H1 (cell line): ENCODE measurements around the gene LGALS8. TPM values are rescaled to one million over a fixed set of nuclear protein-coding genes. Genes with fewer than 3 reads are reported as not detected.
"Not testable (repeated sequence)": the region's sequence is repeated elsewhere in the genome, so short reads cannot be mapped to it uniquely, and the experiment has no call there.

Experiments
- CTCF ChIA-PET: fragments of 300-600 bp; sonication (Branson Sonifier 250); formaldehyde crosslinking; loops from one replicate; lab custom pipeline; 2021; ENCODE audit not compliant: partially characterized antibody; lab: Charles Lee
- POLR2A ChIA-PET: fragments of 300-600 bp; sonication (Branson Sonifier 250); formaldehyde crosslinking; loops from one replicate; lab custom pipeline; 2021; ENCODE audit warnings: inconsistent platforms; ENCODE audit not compliant: partially characterized antibody; lab: Charles Lee
- DNase-seq, 2 experiments: peaks; one replicate each; pipeline versions ENCODE4 v3.0.0 to v3.0.0-alpha.2; 2010 to 2022; ENCODE audit warnings: low spot score in 2 of 2, low read depth in 1 of 2, mixed read lengths in 1 of 2
- FAIRE-seq: peaks from 2 replicates; lab custom pipeline; 2011; peaks lifted over from hg19 to GRCh38; lab: Jason Lieb, UNC
- H2AFZ ChIP-seq: 2 replicates; pipeline ENCODE4 v1.8.1; 2012; ENCODE audit warnings: low read length, inconsistent platforms
- H2AK5ac ChIP-seq: 2 replicates; pipeline ENCODE4 v1.6.1; 2013; ENCODE audit warnings: low read depth, low read length
- H2BK120ac ChIP-seq: replicated peaks from 2 replicates; pipeline ENCODE3; 2013; ENCODE audit warnings: low read depth, low read length, inconsistent platforms
- H2BK12ac ChIP-seq: 2 replicates; pipeline ENCODE4 v1.6.1; 2013; ENCODE audit warnings: low read depth, low read length
- H2BK15ac ChIP-seq: 2 replicates; pipeline ENCODE4 v1.6.1; 2013; ENCODE audit warnings: low read length
- H2BK20ac ChIP-seq: 2 replicates; pipeline ENCODE4 v1.6.1; 2013; ENCODE audit warnings: low read length
- H2BK5ac ChIP-seq: 2 replicates; pipeline ENCODE4 v1.6.1; 2013; ENCODE audit warnings: low read depth, low read length
- H3K14ac ChIP-seq: 2 replicates; pipeline ENCODE4 v1.6.1; 2013; ENCODE audit warnings: inconsistent platforms; ENCODE audit not compliant: insufficient read length
- H3K18ac ChIP-seq: 2 replicates; pipeline ENCODE4 v1.6.1; 2013; ENCODE audit warnings: low read length; ENCODE audit errors: extremely low read depth
- H3K23ac ChIP-seq: 2 replicates; pipeline ENCODE4 v1.6.1; 2013; ENCODE audit warnings: inconsistent platforms; ENCODE audit not compliant: insufficient read length
- H3K23me2 ChIP-seq: 2 replicates; pipeline ENCODE4 v1.6.1; 2013; ENCODE audit warnings: low read depth, low read length
- H3K27ac ChIP-seq: 2 replicates; pipeline ENCODE4 v1.6.1; 2011; ENCODE audit warnings: low read depth, low read length, inconsistent platforms
- H3K27me3 ChIP-seq, 4 experiments: replicated peaks in 1 of 4; 1 replicate in 1 of 4; 2 replicates in 3 of 4; pipeline versions ENCODE4 v1.6.1 to v1.8.1; 2011 to 2013; ENCODE audit warnings: low read length in 3 of 4, mild to moderate bottlenecking in 3 of 4, inconsistent platforms in 2 of 4, mixed read lengths in 2 of 4, moderate library complexity in 1 of 4; ENCODE audit not compliant: control insufficient read depth in 3 of 4, insufficient read depth in 3 of 4; ENCODE audit errors: extremely low read depth in 1 of 4
- H3K36me3 ChIP-seq, 4 experiments: 2 replicates each; pipeline versions ENCODE4 v1.6.1 to v1.8.1; 2011 to 2013; ENCODE audit warnings: mild to moderate bottlenecking in 4 of 4, low read length in 3 of 4, moderate library complexity in 2 of 4, control low read depth in 1 of 4, inconsistent platforms in 1 of 4; ENCODE audit not compliant: insufficient read depth in 4 of 4, control insufficient read depth in 2 of 4
- H3K4ac ChIP-seq: replicated peaks from 2 replicates; pipeline ENCODE3; 2013; ENCODE audit warnings: low read length, low read depth, mixed read lengths, inconsistent platforms; ENCODE audit not compliant: insufficient read length
- H3K4me1 ChIP-seq, 4 experiments: replicated peaks in 1 of 4; 1 replicate in 1 of 4; 2 replicates in 3 of 4; pipeline versions ENCODE4 v1.6.1 to v1.8.1; 2011 to 2013; ENCODE audit warnings: low read length in 3 of 4, inconsistent platforms in 2 of 4, mixed read lengths in 1 of 4; ENCODE audit not compliant: insufficient read depth in 4 of 4, control insufficient read depth in 3 of 4
- H3K4me2 ChIP-seq, 2 experiments: 2 replicates each; pipeline versions ENCODE4 v1.6.1 to v1.8.1; 2011 to 2013; ENCODE audit warnings: low read depth in 2 of 2, low read length in 2 of 2, control low read depth in 1 of 2, inconsistent platforms in 1 of 2, mild to moderate bottlenecking in 1 of 2; ENCODE audit not compliant: insufficient read depth in 1 of 2
- H3K4me3 ChIP-seq, 4 experiments: fragments of 200-600, 300-600 bp in 1 of 4; sonication (generic), shearing (Covaris generic), sonication (Bioruptor Twin) in 1 of 4; 2 replicates each; pipeline versions ENCODE4 v1.5.1 to v1.8.1; 2011 to 2016; ENCODE audit warnings: low read length in 4 of 4, low read depth in 3 of 4, control low read depth in 2 of 4, inconsistent platforms in 2 of 4, mild to moderate bottlenecking in 2 of 4, mixed read lengths in 1 of 4, moderate library complexity in 1 of 4; ENCODE audit not compliant: insufficient read depth in 2 of 4; ENCODE audit errors: extremely low read depth in 1 of 4
- H3K56ac ChIP-seq: replicated peaks from 2 replicates; pipeline ENCODE3; 2013; ENCODE audit warnings: low read depth, mild to moderate bottlenecking, mixed read lengths, low read length, inconsistent platforms; ENCODE audit not compliant: insufficient read length
- H3K79me1 ChIP-seq: 2 replicates; pipeline ENCODE4 v1.6.1; 2013; ENCODE audit warnings: low read depth, low read length, control low read depth
- H3K79me2 ChIP-seq, 2 experiments: 2 replicates each; pipeline versions ENCODE4 v1.6.1 to v1.8.1; 2012 to 2013; ENCODE audit warnings: low read length in 2 of 2, mild to moderate bottlenecking in 2 of 2, inconsistent platforms in 1 of 2; ENCODE audit not compliant: insufficient read depth in 2 of 2, control insufficient read depth in 1 of 2
- H3K9ac ChIP-seq, 4 experiments: replicated peaks in 1 of 4; 1 replicate in 1 of 4; 2 replicates in 3 of 4; pipeline versions ENCODE4 v1.6.1 to v1.8.1; 2011 to 2013; ENCODE audit warnings: low read depth in 3 of 4, low read length in 3 of 4, control low read depth in 2 of 4, mild to moderate bottlenecking in 2 of 4, moderate library complexity in 2 of 4, inconsistent platforms in 1 of 4; ENCODE audit errors: extremely low read depth in 1 of 4
- H3K9me3 ChIP-seq, 2 experiments: 2 replicates each; pipeline versions ENCODE4 v1.6.1 to v1.8.1; 2012 to 2013; ENCODE audit warnings: mild to moderate bottlenecking in 2 of 2, moderate library complexity in 2 of 2, control low read depth in 1 of 2, inconsistent platforms in 1 of 2, low read depth in 1 of 2, low read length in 1 of 2, mixed read lengths in 1 of 2; ENCODE audit not compliant: insufficient read depth in 2 of 2
- H4K20me1 ChIP-seq, 2 experiments: replicated peaks in 1 of 2; 2 replicates each; pipeline versions ENCODE3 to v1.8.1; 2011 to 2013; ENCODE audit warnings: inconsistent platforms in 2 of 2, low read length in 2 of 2, mild to moderate bottlenecking in 1 of 2; ENCODE audit not compliant: insufficient read depth in 2 of 2, control insufficient read depth in 1 of 2
- H4K5ac ChIP-seq: 2 replicates; pipeline ENCODE4 v1.6.1; 2013; ENCODE audit warnings: low read length, low read depth, mixed read lengths, inconsistent platforms; ENCODE audit not compliant: insufficient read length
- H4K8ac ChIP-seq: 2 replicates; pipeline ENCODE4 v1.8.0; 2013; ENCODE audit warnings: mild to moderate bottlenecking, moderate library complexity, low read length, inconsistent platforms; ENCODE audit not compliant: insufficient read depth; ENCODE audit errors: extremely low read depth
- H4K91ac ChIP-seq: replicated peaks from 2 replicates; pipeline ENCODE3; 2013; ENCODE audit warnings: low read length, mixed read lengths, inconsistent platforms; ENCODE audit not compliant: insufficient read length
- CEBPB ChIP-seq: IDR thresholded peaks from 2 replicates; pipeline ENCODE4 v1.6.1; 2012; ENCODE audit warnings: low read depth, low read length
- WGBS, 2 experiments: shearing (Covaris generic) in 1 of 2; methylation state at CpG; one replicate each; pipeline versions ENCODE4 v1.1.6 to v1.1.7; 2013 to 2015; ENCODE audit warnings: low lambda C conversion rate in 2 of 2, mixed read lengths in 2 of 2, inconsistent platforms in 1 of 2, low coverage in 1 of 2, missing lambda C conversion rate in 1 of 2; ENCODE audit not compliant: insufficient replicate concordance in 2 of 2, insufficient coverage in 1 of 2, insufficient read length in 1 of 2; ENCODE audit errors: extremely low coverage in 1 of 2, missing lambda C conversion rate in 1 of 2; 5-methylcytosine and 5-hydroxymethylcytosine counted together
- polyA plus RNA-seq, 7 experiments: library from polyadenylated mRNA; depleted of rRNA in 3 of 7; stranded (reverse) in 5 of 7; unstranded in 2 of 7; fragments of >200 nt in 5 of 7; fragments of 200-250 nt in 2 of 7; gene quantifications; 1 replicate in 5 of 7; 2 replicates in 1 of 7; 4 replicates in 1 of 7; pipeline versions ENCODE4 v1.2.1 to v1.2.3, GENCODE V29; 2011 to 2013; ENCODE audit warnings: missing spikeins in 2 of 7, mixed read lengths in 2 of 7
- total RNA-seq: library from RNA; stranded (reverse); fragmentation: NEBNext Ultra II Directional; extraction: Animal tissue kit (Norgen Biotek cat#: 25700); gene quantifications from 2 replicates; pipeline ENCODE4 v1.2.1, GENCODE V29; 2021

The LGALS8 gene
- total and polyA plus RNA-seq, 2 of the 8 experiments (the other 6 are each of a cell fraction or from before 2014, with no cell fraction given), result 7.2 to 11.6 TPM

DNA sequence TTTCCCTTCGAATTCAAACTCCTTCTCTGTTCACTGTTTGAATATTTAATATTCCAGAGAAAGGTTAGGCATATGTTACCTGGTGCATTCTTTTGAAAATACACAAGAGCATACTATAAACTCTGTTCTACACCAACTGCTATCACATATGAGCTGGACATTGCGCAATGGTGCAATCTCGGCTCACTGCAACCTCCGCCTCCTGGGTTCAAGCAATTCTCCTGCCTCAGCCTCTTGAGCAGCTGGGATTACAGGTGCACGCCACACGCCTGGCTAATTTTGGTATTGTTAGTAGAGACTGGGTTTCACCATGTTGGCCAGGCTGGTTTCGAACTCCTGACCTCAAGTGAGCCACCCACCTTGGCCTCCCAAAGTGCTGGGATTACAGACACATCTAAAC, 53.3 kb downstream of the LGALS8 start:
- H2BK120ac ChIP-seq, H2BK20ac ChIP-seq, H3K4me2 ChIP-seq, H2BK15ac ChIP-seq, H3K79me1 ChIP-seq, H4K8ac ChIP-seq, H4K91ac ChIP-seq, H3K27ac ChIP-seq, H2AFZ ChIP-seq, H4K5ac ChIP-seq, H2BK5ac ChIP-seq, H3K27me3 ChIP-seq, H3K9me3 ChIP-seq, H2BK12ac ChIP-seq, H3K4me1 ChIP-seq, H3K9ac ChIP-seq, H4K20me1 ChIP-seq, H3K79me2 ChIP-seq, H3K56ac ChIP-seq, H3K23ac ChIP-seq, H3K4ac ChIP-seq, CTCF ChIA-PET, H3K18ac ChIP-seq, H3K23me2 ChIP-seq, H2AK5ac ChIP-seq, FAIRE-seq, H3K4me3 ChIP-seq, H3K14ac ChIP-seq, DNase-seq: not testable (repeated sequence)
- H3K36me3 ChIP-seq, result peaks cover 12 to 83% (median 47%) of the 10 kb centered on the region in 4 experiments
- 82% methylated on average over 7 of the region's 7 CpGs; no CpG with 5 or more reads in 1 of the 2 experiments for WGBS, 2 experiments
- POLR2A ChIA-PET, result interaction anchor here (0.6 kb wide), 1 partner anchor 17 kb away, joined by 3 read pairs; no protein-coding TSS in a partner anchor
- TF ChIP-seq CEBPB, result peak; percentile 70
